CD1c-positive myeloid dendritic cell (primary cell): ENCODE data around the gene OR7A10.
"Not testable (repeated sequence)": the region's sequence is repeated elsewhere in the genome, so short reads cannot be mapped to it uniquely, and the experiment has no call there.

Experiments
- DNase-seq: peaks from one replicate; pipeline ENCODE4 v3.0.0-alpha.2; 2016; ENCODE audit errors: extremely low spot score

Gene OR7A10

GRCh38 chr19:14795078-14795721 lies 53.5 kb downstream of the OR7A10 start:
- no peak for DNase-seq

DNA sequence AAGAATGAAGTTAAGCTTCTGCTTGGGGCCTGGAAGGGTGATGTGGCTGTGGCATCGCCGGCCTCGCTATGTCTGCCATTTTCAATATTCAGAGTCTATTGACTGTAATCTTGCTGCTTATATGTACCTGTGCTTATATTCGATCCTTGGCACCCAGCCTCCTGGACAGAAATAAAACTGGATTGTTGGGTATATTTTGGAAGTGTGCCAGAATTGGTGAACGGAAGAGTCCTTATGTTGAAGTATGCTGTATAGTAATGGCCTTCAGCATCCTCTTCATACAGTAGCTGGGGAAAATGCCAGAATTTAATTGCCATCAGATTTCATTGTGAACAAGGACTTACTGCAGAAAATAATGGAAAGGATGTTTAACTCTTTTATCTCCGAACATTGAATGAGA lies 56.5 kb downstream of the OR7A10 start:
- not testable (repeated sequence) for DNase-seq
